Activated T-cell treated with anti-CD3 and anti-CD28 coated beads for 4 hours (primary cell): Measurements from ENCODE around the gene C4B.
"Not testable (repeated sequence)": the region's sequence is repeated elsewhere in the genome, so short reads cannot be mapped to it uniquely, and the experiment has no call there.

Source experiments
- DNase-seq: peaks from one replicate; pipeline ENCODE4 v3.0.0-alpha.2; 2020

C4B gene

DNA sequence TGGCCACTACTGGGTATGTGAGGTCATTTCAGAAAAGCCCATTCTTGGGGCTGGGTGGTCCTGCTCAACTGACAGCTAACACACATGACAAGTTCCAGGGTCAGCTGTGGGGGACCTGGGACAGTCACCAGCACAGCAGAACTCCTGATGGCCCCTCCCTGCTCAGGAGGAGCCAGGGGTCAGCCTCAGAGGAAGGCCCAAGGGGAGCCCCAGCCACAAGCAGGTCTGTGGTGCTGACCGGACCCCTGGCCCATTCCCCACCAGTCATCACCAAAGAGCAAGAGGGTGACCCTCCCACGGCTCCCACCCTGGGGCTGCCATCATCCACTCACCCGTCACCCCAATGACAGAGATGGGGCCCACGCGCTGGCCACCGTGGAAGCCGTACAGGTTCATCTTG is 41.7 kb downstream of the C4B start:
- DNase-seq = no peak

DNA sequence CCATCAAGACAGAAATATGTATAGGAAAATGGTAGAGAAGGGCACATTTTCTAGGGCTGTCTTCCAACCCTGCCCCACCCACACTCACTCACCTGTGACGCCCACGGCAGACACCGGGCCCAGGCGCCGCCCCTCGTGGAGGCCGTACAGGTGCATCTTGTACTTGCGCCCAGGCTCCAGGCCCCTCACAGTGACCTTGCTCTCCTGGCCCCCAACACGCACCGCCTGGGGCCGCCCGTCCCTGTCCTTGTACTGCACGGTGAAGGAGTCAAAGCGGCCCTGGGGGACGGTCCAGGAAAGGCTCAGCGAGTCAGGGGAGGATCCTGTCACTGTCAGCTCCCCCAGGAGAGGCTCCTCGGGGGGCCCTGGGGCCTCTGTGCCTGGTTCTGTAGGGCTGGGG is 43.4 kb downstream of the C4B start:
- no peak for DNase-seq

DNA sequence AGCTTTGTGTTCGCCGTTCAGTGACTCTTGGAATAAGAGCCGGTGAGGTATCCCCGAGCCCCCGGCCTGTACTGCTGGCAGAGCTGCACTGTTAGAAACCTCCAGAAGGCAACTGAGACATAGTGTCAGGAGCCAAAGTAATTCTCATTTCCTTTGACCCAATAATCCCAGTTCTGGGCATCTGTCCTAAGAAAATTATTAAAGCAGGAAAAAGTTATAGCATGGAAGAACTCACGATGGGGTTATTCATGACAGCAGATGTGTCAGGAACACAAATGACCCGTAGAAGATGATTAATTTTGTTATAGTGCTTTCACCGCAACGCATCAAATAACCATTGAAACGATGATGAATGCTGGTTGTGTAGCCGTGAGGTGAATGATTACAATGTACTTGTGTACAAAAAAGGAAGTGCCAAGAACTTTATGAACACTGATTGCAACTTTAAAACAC is 43.9 kb downstream of the C4B start:
- DNase-seq = no peak

DNA sequence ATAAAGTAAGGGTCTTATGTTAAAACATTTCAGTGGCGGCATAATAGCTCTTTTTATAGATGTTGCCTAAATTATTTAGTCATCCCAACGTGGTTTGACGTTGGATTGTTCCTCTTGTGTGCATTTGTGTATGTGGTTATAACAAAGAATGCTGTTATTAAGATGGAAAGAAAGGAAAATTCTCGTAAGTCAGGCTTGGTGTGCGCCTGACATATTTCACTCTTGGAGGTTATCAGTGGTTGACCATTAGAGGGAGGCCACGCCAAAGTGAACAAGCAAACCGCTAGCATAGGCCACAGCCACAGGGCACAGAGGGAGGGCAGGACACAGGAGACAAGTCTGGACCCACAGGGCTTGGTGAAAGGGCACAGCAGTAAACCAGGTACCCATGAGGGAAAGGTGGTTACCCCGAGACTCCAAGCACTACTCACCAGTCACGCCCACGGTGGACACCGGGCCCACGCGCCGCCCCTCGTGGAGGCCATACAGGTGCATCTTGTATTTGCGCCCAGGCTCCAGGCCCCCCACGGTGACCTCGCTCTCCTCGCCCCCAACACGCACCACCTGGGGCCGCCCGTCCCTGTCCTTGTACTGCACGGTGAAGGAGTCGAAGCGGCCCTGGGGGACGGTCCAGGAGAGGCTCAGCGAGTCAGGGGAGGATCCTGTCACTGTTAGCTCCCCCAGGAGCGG is 46.5 kb downstream of the C4B start:
- DNase-seq = no peak

DNA sequence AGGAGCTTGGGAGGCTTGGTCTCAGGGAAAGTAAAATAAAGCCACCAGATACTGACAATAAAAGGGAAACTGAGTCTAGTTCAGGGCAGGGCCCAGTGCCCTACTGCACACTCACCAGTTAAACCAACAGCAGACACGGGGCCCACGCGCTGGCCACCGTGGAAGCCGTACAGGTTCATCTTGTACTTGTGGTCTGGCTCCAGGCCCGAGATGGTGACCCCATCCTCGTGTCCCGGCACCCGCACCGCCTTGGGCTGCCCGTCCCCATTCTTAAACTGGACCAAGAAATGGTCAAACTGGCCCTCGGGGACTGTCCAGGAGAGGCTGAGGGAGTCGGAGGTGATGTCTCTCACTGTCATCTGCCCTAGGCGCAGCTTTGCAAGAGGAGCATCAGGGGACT is 50.1 kb downstream of the C4B start:
- no peak for DNase-seq

DNA sequence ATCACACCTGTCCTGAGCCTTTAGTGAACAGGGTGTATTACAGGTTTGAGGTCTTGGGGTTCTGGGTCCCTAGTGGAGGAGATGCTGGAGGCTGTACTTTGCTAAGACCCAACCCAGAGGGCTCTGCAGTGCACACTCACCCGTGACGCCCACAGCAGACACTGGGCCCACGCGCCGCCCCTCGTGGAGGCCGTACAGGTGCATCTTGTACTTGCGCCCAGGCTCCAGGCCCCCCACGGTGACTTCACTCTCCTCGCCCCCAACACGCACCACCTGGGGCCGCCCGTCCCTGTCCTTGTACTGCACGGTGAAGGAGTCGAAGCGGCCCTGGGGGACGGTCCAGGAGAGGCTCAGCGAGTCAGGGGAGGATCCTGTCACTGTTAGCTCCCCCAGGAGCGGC is 52.9 kb downstream of the C4B start:
- not testable (repeated sequence) for DNase-seq

DNA sequence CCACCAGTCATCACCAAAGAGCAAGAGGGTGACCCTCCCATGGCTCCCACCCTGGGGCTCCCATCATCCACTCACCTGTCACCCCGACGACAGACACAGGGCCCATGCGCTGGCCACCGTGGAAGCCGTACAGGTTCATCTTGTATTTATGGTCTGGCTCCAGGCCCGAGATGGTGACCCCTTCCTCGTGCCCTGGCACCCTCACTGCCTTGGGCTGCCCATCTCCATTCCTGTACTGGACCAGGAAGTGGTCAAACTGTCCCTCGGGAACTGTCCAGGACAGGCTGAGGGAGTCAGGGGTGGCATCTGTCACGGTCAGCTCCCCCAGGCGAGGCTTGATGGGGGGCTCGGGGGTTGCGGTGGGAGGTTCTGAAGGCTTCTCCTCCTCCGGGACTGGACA is 53.7 kb downstream of the C4B start:
- not testable (repeated sequence) for DNase-seq

DNA sequence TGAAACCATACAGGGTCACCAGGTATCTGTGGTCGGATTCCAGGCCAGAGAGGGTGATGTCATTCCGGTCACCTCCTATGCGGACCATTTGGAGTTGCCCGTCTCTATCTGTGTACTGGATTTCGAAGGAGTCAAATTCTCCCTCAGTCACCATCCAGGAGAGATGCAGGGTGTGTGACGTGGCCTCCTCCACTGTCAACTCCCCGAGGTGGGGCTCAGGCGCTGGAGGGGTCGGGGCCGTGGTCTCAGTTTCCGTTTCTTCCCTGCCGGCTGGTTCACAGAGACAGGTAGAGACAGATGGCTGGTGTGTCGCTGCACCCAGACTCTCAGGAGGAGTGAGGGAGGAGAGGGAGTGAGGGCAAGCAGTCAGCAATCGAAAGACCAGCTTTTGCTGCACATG is 54.3 kb downstream of the C4B start:
- DNase-seq = no peak

DNA sequence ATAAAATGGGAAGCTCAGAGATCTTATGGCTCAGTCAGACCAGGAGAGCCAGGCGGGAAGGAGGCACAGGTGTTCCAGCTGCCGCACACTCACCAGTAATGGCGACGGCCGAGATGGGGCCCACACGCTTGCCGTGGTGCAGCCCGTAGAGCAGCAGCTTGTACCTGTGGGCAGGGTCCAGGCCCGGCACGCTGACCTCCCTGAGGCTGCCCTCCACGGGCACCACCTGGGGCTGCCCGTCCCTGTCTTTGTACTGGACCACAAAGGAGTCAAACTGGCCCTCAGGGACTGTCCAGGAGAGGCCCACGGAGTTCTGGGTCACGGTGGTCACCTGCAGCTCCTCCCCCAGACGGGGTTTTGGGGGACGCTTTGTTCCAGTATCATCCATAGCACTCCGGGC is 54.9 kb downstream of the C4B start:
- no peak for DNase-seq

DNA sequence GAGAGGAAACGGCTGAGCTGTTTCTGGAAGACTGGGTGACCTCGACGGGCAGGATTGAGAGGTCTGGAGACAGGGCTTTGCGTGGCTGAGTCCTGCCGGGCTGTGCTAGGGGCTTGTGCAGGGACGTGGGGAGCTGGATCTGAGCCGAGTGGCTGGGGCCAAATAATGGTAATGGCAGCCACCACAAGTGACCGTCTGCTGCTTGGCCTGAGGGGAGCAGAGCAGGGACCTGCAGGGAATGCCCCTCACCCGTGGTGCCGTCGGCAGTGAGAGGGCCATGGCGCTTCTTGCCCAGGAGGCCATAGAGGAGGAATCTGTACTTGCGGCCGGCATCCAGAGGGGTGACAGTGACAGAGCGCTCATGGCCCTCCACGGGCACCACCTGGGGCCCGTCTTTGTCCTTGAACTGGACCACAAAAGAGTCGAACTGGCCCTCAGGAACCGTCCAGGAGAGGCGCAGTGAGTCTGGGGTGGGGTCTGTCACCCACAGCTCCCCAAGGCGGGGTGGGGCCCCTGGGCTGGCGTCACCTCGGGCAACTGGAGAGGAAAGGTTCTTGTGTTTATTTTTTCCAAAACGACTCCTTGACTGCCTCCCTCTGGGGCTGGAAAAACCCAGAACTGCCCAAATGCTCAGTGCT is 55.4 kb downstream of the C4B start:
- DNase-seq = no peak

DNA sequence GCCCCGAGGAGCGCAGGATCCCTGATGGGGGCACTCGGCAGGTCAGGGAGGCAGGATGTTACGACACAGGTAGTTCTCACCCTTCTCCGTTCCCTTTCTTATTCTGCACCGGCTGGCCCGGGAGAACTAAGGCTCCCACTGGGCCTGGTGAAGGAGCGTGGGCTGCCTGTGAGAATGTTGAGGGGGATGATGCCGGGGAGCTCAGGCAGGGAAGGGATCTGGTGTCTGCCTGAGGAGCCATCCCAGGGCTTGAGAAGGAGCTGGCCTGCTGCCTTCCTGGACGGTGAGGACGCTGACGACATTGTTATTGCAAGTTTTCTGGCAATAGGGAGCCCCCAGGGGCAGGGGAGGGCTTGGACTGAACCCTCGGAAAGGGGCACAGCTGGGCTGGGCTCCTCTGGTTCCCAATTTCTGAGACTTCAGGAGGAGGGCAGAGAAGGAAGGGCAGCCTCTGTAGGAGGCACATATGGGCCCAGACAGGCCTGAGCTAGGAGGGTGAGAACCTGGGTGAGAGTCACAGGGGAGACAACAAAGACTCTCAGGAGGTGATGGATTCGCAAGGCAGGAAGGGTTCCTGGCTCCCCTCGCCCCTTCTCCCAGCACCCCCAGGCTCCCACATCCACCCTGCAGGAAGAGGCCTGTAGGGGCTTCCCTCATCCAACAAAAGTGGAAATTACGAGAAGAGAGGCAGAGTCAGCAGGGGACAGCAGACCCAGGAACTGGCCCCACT is 56.4 kb downstream of the C4B start:
- DNase-seq = no peak

DNA sequence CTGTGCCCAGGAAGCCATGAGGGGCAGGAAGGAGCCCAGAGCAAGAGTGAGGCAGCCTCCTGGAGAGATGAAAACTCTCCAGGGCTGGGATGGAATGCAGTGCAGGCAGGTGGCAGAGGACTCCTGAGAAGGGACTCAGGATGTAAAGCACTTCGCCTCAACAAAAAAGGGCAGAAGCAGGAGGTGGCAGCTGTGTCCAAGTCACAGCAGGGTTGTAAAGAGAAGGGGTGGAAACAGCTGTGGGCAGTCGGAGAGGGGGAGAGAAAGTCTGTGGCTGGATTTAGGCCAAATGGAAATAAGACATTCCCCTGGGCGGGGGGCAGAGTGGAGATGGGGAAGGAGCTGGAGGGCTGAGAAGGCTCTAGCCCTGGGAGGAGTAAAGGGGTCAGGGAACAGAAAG is 58.5 kb downstream of the C4B start:
- DNase-seq = no peak

DNA sequence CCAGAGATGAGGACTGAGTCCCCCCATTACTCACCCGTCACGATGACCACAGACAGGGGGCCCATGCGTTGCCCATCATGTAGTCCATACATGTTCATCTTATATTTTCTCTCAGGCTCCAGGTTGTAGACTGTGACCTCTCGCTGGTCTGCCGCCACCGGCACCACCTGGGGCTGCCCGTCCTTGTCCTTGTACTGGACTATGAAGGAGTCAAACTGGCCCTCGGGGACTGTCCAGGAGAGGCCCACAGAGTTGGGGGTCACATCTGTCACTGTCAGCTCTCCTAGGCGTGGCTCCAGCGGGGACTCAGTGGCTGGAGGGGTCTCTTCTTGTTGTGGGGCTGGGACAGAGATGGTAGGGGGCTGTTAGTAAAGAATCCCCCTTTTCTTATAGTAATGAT is 59.0 kb downstream of the C4B start:
- DNase-seq = no peak

DNA sequence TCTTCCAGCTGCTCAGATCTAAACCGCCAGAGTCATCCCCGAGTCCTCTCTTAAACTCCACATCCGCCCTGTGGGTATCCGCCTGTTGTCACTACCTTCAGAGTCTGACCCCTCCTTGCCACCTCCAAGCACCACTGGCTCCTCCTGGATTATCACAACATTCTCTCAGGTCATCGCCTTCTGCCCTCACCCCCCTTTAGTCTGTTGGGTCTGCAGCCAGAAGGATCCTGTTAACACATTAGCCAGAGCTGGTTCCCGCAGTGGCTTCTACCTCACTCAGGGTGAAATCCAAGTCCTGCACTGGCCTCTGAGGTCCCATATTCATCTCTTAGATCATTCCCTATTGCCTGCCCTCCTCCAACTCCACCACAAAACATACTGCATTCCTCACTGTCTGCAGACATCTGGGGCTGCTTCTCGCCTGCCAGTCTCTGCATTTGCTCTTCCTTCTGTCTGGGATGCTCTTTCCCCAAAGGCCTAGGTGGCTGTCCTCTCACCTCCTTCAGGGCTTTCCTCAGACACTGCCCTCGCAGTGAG is 60.5 kb downstream of the C4B start:
- DNase-seq = no peak

DNA sequence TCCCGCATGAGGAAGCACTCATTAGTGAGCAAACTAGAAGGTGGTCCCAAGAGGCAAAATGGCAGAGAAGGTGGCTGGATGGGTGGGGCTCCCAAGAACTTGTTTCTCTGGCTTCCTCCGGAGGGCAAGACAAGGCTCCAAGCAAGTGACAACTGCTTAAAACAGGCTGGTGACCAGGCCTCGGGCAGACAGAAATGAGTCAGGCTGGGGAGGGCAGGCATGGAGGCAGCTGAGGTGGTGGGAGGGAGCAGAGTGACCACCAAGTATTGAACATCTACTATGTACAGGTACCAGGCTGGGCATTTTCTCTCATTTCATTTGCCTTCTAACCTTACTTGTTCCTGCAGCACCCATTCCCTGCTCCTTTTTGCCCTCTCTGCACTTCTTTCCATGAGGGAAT is 61.2 kb downstream of the C4B start:
- DNase-seq = no peak

DNA sequence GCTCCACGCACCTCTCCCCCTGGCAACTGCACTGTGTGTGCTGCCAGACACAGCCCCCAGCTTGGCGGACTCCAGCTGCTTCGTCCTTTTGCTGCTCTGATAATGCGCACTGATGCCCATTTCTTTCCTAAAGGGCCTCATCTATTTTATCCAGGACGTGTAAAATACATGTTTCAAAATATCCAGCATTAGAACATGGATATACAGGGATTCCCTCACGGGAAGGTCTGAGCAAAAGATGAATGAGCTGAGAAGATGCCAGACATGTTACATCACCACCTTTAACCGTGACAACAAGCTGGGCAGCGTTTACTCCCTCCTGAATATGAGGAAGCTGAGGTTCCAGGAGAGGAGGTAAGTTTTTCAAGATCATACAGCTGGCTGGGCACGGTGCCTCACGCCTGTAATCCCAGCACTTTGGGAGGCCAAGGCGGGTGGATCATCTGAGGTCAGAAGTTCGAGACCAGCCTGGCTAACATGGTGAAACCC is 61.8 kb downstream of the C4B start:
- DNase-seq = no peak

DNA sequence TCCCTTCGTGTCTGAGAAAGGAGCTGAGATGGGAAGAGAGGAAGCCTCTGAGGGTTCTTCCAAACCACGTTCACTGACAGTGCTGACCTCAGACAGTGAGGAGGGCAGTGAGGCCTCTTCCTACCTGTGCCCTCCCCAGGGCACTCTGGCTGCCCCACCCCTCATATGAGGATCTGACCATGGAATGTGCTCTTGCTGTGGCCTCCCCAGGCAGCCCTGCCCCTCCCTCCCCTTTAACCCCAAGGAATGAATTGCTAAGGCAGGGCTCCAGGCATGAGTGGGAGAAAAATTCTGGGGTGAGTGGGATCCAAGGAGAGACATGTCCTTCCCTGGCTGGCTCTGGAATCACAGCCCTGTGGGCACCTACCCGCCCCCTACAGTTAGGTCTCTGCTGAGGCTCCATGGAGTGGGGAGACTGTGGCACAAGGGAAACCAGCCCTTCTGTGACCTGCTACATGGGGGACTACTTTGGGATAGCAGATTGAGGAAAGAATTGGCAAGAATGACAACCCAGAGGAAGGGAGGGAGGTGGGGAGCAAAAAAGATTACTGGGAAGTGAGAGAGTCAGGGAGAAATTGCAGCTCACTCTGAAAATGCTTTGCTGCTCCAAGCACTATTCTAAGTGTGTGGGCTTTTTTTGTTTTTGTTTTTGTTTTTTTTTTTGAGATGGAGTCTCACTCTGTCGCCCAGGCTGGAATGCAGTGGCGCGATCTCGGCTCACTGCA is 65.1 kb downstream of the C4B start:
- no peak for DNase-seq

DNA sequence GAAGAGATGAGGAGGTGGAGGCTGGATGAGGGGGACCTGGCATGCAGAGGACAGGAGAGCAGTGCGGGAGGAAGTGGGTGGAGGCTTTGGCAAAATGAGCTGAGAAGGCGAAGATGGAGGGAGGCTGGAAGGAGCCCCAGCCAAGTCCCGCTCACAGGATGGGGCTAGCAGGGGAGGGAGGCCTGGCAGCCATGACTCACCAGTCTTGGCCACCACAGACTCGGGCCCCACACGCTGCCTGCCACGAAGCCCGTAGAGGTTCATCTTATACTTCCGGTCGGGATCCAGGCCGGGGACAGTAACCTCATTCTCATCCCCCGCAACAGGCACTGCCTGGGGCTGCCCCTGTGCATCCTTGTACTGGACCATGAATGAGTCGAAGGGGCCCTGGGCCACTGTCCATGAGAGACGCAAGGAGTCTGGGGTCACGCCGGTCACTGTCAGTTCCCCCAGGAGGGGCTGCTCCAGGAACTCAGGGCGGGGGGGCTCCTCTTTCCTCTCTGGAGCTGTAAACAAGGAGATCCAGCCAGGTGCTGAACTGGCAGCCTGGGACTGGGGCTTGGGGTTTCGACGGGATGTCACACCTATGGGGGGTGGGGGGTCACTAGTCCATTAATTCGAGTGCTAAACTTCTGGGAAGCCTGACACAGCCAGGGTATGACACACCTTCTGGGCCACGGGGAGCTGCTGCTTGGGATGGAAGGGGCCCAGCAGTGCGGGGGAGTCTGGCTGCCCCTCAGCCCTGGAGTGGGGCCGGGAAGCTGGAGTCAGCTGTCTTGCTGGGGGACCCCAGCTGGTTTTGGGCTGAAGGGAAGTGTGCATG is 66.8 kb downstream of the C4B start:
- no peak for DNase-seq

DNA sequence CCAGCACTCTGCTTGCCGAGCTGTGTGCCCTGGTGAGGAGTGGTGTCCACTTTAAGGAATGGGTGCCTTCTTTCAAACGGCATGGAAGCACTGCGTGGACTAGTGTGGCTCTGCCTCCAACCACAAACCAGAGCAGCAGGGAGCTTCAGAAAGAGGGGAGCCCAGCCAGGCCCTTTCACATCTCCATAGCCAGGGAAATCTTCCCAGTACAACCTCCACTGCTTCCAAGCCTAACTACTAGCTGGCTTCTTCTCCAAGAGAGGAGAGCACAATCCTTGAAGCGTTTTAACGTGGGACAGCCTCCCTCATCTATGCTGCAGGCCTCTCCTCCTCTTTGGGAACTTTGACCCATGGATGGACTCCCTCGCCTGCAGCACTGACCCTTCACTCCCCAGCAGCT is 67.9 kb downstream of the C4B start:
- no peak for DNase-seq

DNA sequence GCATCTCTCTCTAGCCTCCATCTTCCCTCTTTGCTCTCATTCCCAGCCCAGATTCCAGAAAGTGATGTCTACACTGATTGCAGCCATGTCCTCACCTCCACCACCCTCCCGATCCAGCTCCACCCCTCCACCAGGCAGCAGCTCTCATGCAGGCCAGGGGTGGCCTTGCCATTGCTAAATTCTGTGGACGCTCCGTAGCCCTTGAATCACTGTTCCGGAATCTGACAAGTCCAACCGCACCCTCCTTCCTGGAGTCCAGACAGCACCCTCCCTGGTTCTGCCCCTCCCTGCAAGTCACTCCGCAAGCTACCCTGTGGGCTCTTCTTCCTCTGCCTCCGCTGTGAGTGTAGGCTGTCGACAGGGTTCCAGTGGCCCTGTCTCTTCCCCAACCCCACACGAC is 68.3 kb downstream of the C4B start:
- DNase-seq = no peak

DNA sequence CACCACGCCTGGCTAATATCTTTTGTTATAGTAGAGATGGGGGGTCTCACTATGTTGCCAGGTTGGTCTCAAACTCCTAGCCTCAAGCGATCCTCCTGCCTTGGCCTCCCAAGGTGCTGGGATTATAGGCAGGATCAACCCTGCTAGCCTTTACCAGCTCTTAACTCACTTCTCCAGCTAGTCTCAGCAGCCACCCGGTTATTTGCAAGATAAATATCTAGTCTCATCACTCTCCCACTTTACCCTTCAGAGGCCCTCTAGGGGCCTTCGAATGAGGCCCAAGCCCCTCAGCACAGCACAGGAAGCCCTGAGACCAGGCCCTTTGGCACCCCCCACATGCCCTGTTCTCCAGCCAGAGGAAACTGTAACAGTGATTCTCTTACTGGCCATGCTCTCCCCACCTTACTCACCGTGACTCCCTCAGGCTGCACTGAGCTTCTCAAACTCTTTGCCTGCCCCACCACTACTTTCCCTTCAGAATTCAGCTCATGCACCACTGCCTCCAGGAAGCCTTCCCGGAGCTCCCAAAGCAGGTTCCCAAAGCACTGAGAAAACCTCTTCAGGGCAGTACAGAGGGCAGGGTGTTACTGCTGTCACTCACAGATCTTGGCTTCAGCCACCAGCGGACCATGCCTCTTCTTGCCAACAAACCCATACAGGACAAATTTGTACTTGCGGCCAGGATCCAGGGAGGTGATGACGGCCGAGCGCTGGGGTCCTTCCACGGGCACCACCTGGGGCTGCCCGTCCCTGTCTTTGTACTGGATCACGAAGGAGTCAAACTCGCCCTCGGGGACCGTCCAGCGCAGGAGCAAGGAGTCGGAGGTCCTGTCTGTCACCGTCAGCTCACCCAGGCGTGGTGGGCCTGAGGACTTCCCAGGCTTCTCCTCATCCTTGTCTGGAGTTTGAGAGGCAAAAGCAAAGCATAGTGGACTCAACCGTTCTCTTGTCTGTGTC is 69.5 kb downstream of the C4B start:
- no peak for DNase-seq
